Kidney (tissue), 14 donors: ENCODE data around the gene KDM3A. TPM values are rescaled to one million over a fixed set of nuclear protein-coding genes. Genes with fewer than 3 reads are reported as not detected.

Source experiments
- DNase-seq, 5 donors: peaks; one replicate each; pipeline ENCODE4 v3.0.0-alpha.2; 2013 to 2020
- FAIRE-seq: peaks from 2 replicates; lab custom pipeline; 2012; peaks lifted over from hg19 to GRCh38; lab: Jason Lieb, UNC
- H3K27ac ChIP-seq, 2 donors: one replicate each; pipeline ENCODE4 v1.7.0; 2013; ENCODE audit warnings: low read depth in 2 of 2, low read length in 2 of 2, inconsistent platforms in 1 of 2
- H3K27me3 ChIP-seq: one replicate; pipeline ENCODE4 v1.7.1; 2013; ENCODE audit warnings: low read length, inconsistent platforms; ENCODE audit not compliant: control insufficient read depth, insufficient read depth
- H3K36me3 ChIP-seq, 3 donors: one replicate each; pipeline versions ENCODE4 v1.7.0 to v1.7.1; 2013; ENCODE audit warnings: low read length in 3 of 3, control low read depth in 1 of 3, inconsistent platforms in 1 of 3; ENCODE audit not compliant: insufficient read depth in 3 of 3, control insufficient read depth in 2 of 3
- H3K4me1 ChIP-seq, 3 donors: one replicate each; pipeline versions ENCODE4 v1.7.0 to v1.7.1; 2013; ENCODE audit warnings: low read length in 3 of 3, inconsistent platforms in 1 of 3, low read depth in 1 of 3; ENCODE audit not compliant: control insufficient read depth in 2 of 3, insufficient read depth in 2 of 3
- H3K4me3 ChIP-seq, 3 donors: one replicate each; pipeline versions ENCODE4 v1.7.0 to v1.8.1; 2013; ENCODE audit warnings: low read length in 3 of 3, control low read depth in 1 of 3, inconsistent platforms in 1 of 3
- H3K9ac ChIP-seq, 3 donors: one replicate each; pipeline versions ENCODE4 v1.7.0 to v1.7.1; 2013; ENCODE audit warnings: low read length in 3 of 3, control low read depth in 1 of 3, inconsistent platforms in 1 of 3
- H3K9me3 ChIP-seq, 3 donors: one replicate each; pipeline versions ENCODE4 v1.7.0 to v1.7.1; 2013; ENCODE audit warnings: low read length in 3 of 3, control low read depth in 1 of 3, inconsistent platforms in 1 of 3; ENCODE audit not compliant: control insufficient read depth in 2 of 3, insufficient read depth in 1 of 3
- CTCF ChIP-seq: IDR thresholded peaks from 3 replicates; pipeline ENCODE4 v1.5.1; 2012; ENCODE audit warnings: mild to moderate bottlenecking, moderate library complexity, borderline replicate concordance; ENCODE audit not compliant: insufficient read depth; ENCODE audit errors: extremely low read depth
- intact Hi-C: fragments of 100-400 bp; cut with DNase I; formaldehyde crosslinking; loops from one replicate; pipeline ENCODE4 v1.11.1; 2022
- polyA plus RNA-seq: library from polyadenylated mRNA; stranded (reverse); fragments of 350-450 nt; fragmentation: Illumina TruSeq; extraction: RNeasy Lipid Tissue Mini Kit (QIAGEN cat#74804); gene quantifications from one replicate; pipeline ENCODE4 v1.2.3, GENCODE V29; 2014; ENCODE audit warnings: low read depth, low replicate concordance; ENCODE audit not compliant: insufficient read depth
- total RNA-seq: library from RNA; stranded (reverse); fragmentation: NEBNext Ultra II Directional; extraction: Animal tissue kit (Norgen Biotek cat#: 25700); gene quantifications from one replicate; pipeline ENCODE4 v1.2.1, GENCODE V29; 2021
- donor health status: control.
- donor health status: control.
- donor health status: control.
- donor health status: control.
- donor health status: control.
- donor health status: DM: yes; HTN: yes; CAD: no.
- donor health status: Normal renal cell carcinoma (clear cell type).

Gene KDM3A
- total and polyA plus RNA-seq, 2 donors from 2014 or later, result 10.9 to 43.8 TPM

- Histone ChIP-seq H3K9ac (no peak overlapping the region), H3K36me3 (no peaks in the 10 kb centered on the region), H3K27me3 (no peaks in the 10 kb centered on the region), H3K4me1 (no peaks in the 10 kb centered on the region), H3K4me3 (no peak overlapping the region), H3K9me3 (peaks cover 0 to 6% (median 4%) of the 10 kb centered on the region in 3 donors), H3K27ac (no peak overlapping the region)
- intact Hi-C loops, result no loop called here
- no peak for TF ChIP-seq CTCF
- FAIRE-seq, result no peak
- no peak for DNase-seq
Observed at GRCh38 chr2:86434290-86434689, 6.9 kb upstream of the KDM3A start.

DNA sequence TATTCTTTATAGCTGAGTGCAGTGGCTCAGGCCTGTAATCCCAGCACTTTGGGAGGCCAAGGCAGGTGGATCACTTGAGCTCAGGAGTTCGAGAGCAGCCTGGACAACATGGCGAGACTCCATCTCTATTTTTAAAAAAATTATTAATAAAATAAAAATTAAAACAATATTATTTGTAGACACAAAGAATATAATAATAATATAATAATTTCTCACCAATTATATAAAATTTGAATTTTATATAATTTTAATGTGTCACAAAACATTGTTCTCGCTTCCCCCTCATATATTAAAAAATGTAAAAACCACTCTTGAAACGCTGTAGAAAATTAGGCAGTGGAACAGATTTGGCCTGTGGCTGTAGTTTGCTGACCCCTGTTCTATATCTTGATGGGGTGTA, 5.6 kb upstream of the KDM3A start:
- FAIRE-seq, result no peak
- no peak for TF ChIP-seq CTCF
- peaks cover 1 to 15% (median 1%) of the 10 kb centered on the region in 3 donors for H3K9me3 ChIP-seq
- H3K27ac ChIP-seq, result no peak overlapping the region
- no peaks in the 10 kb centered on the region for H3K36me3 ChIP-seq
- H3K27me3 ChIP-seq, result no peaks in the 10 kb centered on the region
- intact Hi-C loops, result no loop called here
- H3K9ac ChIP-seq, result no peak overlapping the region
- DNase-seq, result no peak
- no peak overlapping the region for H3K4me3 ChIP-seq
- no peaks in the 10 kb centered on the region for H3K4me1 ChIP-seq

DNA sequence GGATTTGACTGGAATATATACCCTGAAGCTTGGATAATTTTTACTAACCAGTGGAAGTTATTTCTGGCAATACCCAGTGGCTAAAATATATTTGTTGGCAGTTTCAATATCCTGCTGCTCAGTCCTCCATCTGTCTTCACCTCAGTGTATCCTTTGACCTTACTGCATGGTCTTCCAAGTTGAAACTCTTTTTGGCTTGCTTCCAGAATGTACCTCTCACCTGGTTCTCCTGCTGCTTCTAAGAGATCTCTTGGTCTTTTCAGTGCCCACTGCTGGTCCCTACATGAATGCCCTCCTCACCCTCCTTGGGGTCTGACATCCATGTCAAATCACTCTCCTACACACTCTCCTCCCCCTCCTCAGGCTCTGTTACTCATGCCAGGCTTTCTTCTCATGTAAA, 4.8 kb upstream of the KDM3A start:
- no peaks in the 10 kb centered on the region for H3K27me3 ChIP-seq
- intact Hi-C loops, result no loop called here
- TF ChIP-seq CTCF, result no peak
- DNase-seq (no peak), FAIRE-seq (no peak)
- peaks cover 0 to 16% (median 1%) of the 10 kb centered on the region in 3 donors for H3K9me3 ChIP-seq
- no peaks in the 10 kb centered on the region for H3K4me1 ChIP-seq
- H3K27ac ChIP-seq, result no peak overlapping the region
- H3K9ac ChIP-seq, result no peak overlapping the region
- no peaks in the 10 kb centered on the region for H3K36me3 ChIP-seq
- no peak overlapping the region for H3K4me3 ChIP-seq
